GDM1 (cell line): ENCODE data around the gene STAT5B.
A peak's percentile ranks its signal among the peaks of the same experiment; 100 is the strongest.
"Not testable (repeated sequence)": the region's sequence is repeated elsewhere in the genome, so short reads cannot be mapped to it uniquely, and the experiment has no call there.

Experiments used
- DNase-seq: peaks from one replicate; lab custom pipeline; 2025; lab: John Stamatoyannopoulos, UW

Gene STAT5B

DNA sequence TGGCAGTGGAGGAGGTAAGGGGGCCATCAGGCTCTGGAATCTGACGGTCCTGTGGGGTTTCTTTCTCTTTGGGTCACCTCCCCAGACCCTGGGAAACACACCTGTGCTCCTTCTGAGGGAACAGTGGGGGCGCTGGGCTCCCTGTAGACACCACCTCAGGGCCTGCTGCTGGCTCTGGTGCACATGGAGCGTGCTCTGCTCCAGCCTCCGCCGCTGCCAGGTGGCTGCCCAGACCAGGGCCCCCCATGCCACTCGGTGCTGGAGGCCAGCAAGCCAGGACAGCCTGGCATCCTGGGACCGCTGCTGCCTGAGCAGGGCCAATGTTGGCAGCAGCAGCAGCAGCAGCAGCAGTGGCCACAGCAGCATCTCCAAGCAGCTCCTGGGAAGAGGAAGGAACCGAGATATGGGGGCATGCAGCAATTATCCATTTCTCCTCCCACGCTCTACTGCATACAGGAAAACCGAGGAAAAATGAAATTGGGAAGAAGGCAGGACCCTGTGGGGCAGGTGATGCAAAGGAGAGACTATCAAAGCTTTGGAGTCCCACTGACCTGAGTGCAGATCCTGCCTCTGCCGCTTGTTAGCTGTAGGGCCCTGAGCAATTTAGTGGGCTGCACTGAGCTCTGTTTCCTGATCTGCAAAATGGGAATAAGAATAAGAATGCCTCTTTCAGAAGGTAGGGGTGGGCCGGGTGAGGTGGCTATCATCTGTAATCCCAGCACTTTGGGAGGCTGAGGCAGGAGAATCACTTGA lies 82.8 kb downstream of the STAT5B start:
- DNase-seq: no peak

- no peak for DNase-seq
These were observed 83.7 kb downstream of the STAT5B start for GRCh38 chr17:42192189-42193126.

GRCh38 chr17:42191275-42191608 lies 84.9 kb downstream of the STAT5B start:
- DNase-seq: no peak

- DNase-seq: no peak
These were observed 85.5 kb downstream of the STAT5B start for GRCh38 chr17:42190491-42191274.

DNA sequence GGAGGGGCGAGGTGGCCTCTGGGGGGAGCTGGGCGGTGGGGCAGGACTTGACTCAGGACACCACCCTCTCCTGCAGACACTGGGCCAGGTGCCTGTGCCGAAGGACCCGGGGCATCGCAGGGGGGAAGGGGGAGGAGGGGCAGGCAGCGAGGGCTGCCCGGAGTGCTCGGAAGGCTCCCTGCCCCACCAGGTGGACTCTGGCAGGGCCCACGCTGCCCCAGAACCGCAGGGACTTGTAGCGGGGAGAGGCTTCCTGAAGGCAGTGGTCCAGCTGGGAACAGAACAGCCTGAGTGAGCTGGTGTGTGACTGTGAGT lies 86.6 kb downstream of the STAT5B start:
- DNase-seq: no peak

GRCh38 chr17:42188749-42189650 lies 87.2 kb downstream of the STAT5B start:
- peak; percentile 80 for DNase-seq

- no peak for DNase-seq
These were observed 88.4 kb downstream of the STAT5B start for GRCh38 chr17:42187833-42188232.

- not testable (repeated sequence) for DNase-seq
These were observed 90.0 kb downstream of the STAT5B start for GRCh38 chr17:42186191-42186590.

DNA sequence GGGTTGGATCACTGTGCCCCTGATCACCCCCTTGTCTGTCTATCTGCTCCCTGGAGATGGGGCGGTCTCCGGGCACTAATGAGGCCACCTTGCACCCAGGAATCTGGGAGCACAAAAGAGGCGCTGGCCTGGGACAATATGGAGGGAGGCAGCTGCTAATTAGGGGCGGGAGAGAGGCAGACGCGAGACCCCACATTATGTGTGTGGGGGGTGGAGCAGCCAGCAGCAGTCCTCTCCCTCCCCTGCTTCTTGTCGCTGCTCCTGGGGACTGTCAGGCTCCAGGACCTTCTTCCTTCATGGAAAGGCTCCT lies 90.6 kb downstream of the STAT5B start:
- DNase-seq: no peak

DNA sequence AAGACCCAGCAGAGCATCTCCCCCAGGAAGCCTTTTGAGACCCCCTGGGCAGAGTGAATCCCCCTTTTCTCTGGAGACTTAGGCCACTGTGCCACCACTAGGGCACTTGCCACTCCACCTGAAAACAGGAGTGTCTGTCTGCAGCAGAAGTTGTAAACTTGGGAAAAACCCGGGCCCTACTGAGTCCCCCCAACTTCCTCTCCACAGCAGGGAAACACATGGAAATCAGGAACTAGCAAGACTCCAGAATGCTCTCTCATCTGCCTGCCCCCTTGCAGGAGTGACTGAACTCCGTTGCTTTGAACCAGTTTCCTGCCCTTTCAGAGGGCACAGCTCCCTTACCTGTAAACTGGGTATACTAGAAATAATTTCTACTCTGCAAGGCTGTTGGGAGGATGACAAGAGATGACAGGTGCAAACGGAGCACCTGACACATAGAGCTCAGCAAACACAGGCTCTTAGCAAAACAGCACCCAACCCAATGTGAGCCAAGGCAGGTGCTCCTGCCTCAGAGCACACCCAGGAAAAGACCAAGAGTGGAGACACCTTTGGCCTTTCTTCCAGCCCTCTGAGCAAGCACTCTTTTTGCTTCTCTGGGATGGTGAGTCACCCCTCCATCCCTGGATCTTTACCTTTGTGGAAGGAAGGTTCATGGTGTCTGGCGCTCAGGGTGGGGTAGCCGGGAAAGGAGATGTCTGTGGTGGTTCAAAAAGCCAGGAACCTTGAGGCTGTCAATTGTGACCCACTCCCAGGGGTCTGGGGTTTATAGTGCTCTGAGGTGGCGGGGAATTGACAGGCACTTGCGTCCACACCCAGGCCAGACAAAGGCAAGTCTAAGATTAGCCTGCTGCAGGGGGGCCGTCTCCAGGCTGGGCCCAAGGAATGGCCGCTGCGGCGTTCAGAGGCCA lies 91.2 kb downstream of the STAT5B start, which contains the start of gene HCRT:
HCRT (minus strand) TSS at position 740 of the 908 bp plus-strand sequence; CDS start at position 653, 87 bp downstream.
- no peak for DNase-seq

DNA sequence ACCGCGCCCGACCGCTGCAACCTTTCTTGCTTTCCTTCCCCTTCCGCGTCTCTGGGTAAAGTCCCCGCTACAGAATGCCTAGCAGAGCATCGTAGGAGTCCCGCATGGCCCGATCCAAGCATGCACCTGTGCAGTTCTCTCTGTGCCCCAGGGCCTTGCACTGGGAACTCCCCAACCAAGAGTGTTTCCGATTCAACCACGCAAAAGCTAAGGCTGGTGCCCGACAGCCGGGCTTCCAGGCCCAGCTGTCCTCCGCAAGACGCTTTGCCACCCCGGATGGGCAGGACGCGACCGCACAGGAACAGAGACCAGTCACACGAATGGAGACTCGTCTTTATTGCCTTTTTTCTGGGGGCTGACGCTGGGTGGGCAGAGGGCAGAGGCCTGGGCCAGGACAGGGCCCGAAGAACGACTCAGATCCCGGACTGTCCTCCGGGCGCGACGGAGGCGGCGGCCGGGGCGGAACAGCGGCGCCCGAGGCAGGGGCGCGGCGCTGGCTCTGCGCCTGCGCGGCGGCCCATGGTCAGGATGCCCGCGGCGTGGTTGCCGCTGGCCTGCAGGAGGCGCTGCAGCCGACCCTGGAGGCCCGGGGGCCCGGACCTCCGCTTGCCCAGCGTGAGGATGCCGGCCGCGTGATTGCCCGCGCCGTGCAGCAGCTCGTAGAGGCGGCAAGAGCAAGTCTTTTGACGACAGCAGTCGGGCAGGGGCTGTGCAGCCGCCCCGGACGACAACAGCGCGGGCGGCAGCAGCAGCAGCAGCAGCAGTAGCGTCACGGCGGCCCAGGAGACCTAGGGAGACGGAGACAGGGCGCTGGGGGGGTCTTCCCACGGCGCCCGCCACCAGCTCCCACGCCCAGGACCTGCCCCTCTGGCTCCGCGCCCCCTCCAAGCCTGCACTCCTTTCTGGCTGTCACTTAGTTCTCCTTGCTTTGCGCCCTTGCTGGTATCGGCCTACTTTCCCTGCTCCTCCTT lies 92.2 kb downstream of the STAT5B start:
- peak; percentile 75 for DNase-seq

GRCh38 chr17:42182927-42183734 lies 93.1 kb downstream of the STAT5B start:
- DNase-seq: no peak

GRCh38 chr17:42181851-42182207 lies 94.4 kb downstream of the STAT5B start:
- DNase-seq: no peak

GRCh38 chr17:42180922-42181850 lies 95.0 kb downstream of the STAT5B start, which contains the start of gene KCNH4:
Gene KCNH4 (minus strand): TSS chr17:42181142. CDS start chr17:42180945, 197 bp downstream.
- DNase-seq: peak; percentile 88

GRCh38 chr17:42180411-42180921 lies 95.7 kb downstream of the STAT5B start:
- DNase-seq: no peak

DNA sequence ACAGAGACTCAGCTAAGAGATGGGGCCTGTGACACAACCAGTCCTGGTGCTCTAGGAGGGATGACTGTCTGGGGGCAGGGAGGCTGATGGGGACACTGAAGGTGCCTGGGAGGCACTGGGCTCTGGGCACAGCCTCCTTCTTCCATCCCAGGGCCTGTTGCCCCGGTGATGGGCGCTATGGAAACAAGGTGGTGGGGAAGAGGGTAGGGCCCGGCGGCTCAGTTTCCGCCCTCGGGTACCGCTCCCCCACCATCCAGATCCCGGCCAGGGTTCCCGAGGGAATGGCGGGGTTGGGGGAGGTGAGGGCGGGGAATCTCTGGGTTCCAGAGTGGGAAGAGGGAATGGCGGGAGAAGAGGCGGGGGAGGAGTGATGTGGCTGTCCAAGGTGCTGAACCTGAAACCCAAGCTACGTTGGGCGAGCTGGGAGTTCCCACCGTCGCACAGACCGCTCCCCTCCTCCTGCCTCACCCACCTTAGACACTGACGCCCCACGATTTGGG lies 96.2 kb downstream of the STAT5B start:
- DNase-seq: no peak

GRCh38 chr17:42179335-42179734 lies 96.9 kb downstream of the STAT5B start:
- DNase-seq: no peak
